MG63 (cell line): ENCODE measurements around the gene SUGP1. TPM values are rescaled to one million over a fixed set of nuclear protein-coding genes. Genes with fewer than 3 reads are reported as not detected.
A peak's percentile ranks its signal among the peaks of the same experiment; 100 is the strongest.
"Not testable (repeated sequence)": the region's sequence is repeated elsewhere in the genome, so short reads cannot be mapped to it uniquely, and the experiment has no call there.

Experiments used
- DNase-seq: peaks from one replicate; pipeline ENCODE4 v3.0.0-alpha.2; 2020
- H3K27me3 ChIP-seq: fragments of 250-450 bp; sonication (Bioruptor Pico); 2 replicates; pipeline ENCODE4 v1.5.1; 2020; ENCODE audit warnings: mild to moderate bottlenecking, moderate library complexity
- H3K36me3 ChIP-seq: fragments of 250-450 bp; sonication (Bioruptor Pico); 2 replicates; pipeline ENCODE4 v1.5.1; 2020; ENCODE audit warnings: mild to moderate bottlenecking, moderate library complexity
- H3K4me3 ChIP-seq: fragments of 250-450 bp; sonication (Bioruptor Pico); 2 replicates; pipeline ENCODE4 v1.5.1; 2020; ENCODE audit warnings: mild to moderate bottlenecking, moderate library complexity
- H3K9me3 ChIP-seq: fragments of 250-450 bp; sonication (Bioruptor Pico); 2 replicates; pipeline ENCODE4 v1.5.1; 2020; ENCODE audit warnings: mild to moderate bottlenecking, moderate library complexity
- total RNA-seq: library from RNA; depleted of rRNA; stranded (reverse); fragments of >200 nt; shearing (Covaris generic); gene quantifications from 2 replicates; pipeline ENCODE4 v1.2.3, GENCODE V29; 2014; ENCODE audit warnings: low replicate concordance

Gene SUGP1
- total RNA-seq, 1 experiment from 2014 or later, result 28.9 TPM

DNA sequence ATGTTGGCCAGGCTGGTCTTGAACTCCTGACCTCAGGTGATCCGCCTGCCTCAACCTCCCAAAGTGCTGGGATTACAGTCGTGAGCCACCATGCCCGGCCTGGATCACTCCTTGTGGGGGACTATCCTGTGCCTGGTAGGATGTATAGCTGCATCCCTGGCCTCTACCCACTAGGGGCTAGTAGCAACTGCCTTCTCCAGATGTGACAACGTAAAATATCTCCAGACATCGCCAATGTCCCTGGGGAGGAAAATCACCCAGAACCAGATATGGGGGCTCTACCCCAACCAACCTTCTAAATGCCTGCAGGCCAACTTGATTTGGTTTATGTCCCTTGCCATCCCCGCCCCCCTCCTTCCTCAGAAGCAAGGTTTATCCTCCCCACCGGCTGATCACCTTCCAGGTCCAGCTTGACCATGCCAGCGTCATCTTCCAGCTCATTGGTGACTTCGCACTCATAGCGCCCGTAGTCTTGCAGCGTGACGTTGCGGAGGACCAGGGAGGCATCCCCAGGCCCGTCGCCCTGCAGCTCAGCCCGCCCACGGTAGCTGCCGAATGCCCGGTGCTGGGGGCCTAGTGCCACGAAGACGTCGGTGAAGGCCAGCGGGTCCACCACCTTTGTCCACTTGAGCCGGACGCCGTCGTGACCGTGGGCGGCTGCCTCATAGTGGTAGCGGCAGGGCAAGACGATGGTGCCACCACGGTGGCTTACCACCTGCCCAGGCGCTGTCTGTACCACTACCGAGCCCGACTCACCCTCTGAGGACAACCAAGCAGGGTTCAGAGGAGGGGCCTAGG, 59.7 kb downstream of the SUGP1 start:
- H3K36me3 ChIP-seq, result no peaks in the 10 kb centered on the region
- peaks cover 17% of the 10 kb centered on the region for H3K9me3 ChIP-seq
- DNase-seq, result no peak
- H3K4me3 ChIP-seq, result no peak overlapping the region
- H3K27me3 ChIP-seq, result peaks cover 42% of the 10 kb centered on the region

DNA sequence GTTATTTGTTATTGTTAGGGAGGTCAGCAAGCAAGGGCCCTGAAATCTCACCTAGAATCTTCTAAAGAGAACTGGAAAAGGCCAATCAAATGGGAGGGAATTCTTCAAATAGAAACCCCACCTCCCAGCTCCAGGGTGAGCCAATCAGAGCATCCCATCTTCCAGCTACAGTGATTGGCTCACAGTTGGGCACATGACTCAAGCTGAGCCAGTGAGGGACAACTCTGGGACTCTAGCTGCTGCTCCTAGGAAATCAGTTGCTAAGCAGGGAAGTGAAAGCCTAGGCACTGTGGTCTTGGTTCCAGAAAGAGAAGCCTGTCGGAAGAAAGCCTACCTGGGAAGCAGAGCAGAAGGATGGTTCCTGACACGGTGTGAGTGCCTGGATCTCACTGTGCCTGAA, 60.6 kb downstream of the SUGP1 start:
- Histone ChIP-seq H3K27me3 (peaks cover 51% of the 10 kb centered on the region), H3K36me3 (no peaks in the 10 kb centered on the region), H3K4me3 (no peak overlapping the region), H3K9me3 (peaks cover 17% of the 10 kb centered on the region)
- peak; percentile 56 for DNase-seq

DNA sequence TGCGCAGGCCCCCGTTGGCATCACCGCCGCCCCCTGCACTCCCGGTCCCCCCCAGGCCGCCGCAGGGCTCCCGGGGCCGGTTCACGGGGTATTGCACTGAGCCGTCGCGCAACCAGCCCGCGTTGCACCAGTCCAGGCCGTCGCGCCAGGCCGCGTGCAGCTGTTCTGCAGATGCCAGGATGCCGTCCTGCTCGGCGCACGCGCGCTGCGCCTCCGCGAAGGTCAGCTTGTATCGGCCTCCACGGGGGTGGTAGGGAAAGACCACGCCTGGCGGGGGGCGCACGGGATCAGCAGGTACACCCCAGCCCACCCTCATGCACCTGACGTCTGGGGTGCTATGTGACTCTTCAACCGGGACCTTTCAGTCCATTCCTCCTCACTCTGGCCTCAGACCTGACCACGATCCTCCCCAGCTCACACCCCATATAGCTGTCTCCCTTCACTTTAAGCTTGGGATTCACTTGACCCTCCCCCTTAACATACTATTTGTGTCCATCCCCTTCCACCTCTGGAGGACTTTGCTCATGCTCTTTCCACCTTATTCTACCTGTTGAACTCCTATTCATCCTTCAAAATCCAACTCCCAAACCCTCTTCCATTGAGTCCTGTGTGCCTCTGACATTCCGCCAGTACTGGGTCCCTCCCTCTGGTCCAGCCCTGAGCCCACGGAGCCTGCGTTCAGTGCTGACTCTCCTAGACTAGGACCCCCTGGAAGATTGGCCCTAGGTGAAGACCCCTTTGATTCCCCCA, 61.5 kb downstream of the SUGP1 start:
- Histone ChIP-seq H3K27me3 (peaks cover 57% of the 10 kb centered on the region), H3K36me3 (no peaks in the 10 kb centered on the region), H3K9me3 (peaks cover 17% of the 10 kb centered on the region), H3K4me3 (no peak overlapping the region)
- DNase-seq, result no peak

DNA sequence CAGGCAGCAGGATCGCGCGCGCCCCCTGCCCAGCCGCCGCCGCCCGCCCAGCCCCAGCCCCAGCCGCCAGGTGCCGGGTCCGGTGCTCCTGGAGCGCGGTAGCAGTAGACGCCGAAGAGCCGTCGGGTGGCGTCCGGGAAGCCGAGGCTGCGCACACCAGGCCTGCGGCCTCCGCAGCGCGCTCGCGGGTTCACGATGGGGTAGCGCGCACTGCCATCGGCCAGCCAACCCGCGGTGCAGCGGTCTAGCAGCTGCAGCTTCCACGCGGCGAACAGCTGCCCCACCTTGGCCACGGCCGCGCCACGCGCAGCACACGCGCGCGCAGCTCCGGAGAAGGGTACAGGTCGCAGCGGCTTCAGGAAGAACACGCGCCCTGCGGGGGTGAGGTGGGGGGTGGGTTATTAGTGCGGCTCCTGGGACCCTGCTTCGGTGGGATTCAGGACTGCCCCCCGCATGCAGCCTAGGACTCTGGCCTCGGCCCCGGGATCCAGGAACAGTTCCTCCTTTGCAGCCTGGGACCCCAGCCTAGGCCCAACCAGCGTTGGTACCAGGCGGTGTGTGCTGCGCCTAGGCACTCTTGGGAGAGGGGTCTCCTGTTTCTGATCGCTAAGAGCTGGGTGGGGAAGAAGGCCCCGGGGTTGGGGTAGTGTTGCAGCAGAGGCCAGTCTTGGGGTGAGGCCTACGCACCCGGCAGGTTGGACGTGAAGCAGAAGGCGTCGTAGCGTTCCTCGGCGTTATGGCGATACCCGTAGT, 62.3 kb downstream of the SUGP1 start:
- DNase-seq, result no peak
- Histone ChIP-seq H3K9me3 (peaks cover 17% of the 10 kb centered on the region), H3K36me3 (no peaks in the 10 kb centered on the region), H3K4me3 (no peak overlapping the region), H3K27me3 (peaks cover 60% of the 10 kb centered on the region)

DNA sequence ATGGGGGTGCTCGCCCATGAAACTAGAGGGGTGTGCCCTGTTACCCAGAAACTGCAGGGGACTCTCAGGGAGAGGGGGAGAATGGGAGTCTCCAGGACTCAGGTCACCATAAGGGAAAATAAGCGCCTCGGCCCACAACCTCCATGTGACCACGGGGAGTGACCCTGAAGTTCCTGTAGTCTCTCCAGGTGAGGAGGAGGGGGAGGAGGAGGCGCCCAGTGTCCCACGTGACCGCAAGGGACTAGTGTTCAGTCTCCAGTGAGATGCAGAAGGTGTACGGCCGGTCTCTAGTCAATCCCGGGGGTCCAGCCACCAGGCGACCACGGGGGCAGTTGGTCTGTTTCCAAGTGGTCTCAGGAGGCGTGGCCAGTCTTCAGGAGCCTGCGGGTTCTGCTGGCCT, 63.2 kb downstream of the SUGP1 start:
- DNase-seq, result no peak
- peaks cover 17% of the 10 kb centered on the region for H3K9me3 ChIP-seq
- H3K36me3 ChIP-seq, result no peaks in the 10 kb centered on the region
- H3K27me3 ChIP-seq, result peaks cover 58% of the 10 kb centered on the region
- H3K4me3 ChIP-seq, result no peak overlapping the region

DNA sequence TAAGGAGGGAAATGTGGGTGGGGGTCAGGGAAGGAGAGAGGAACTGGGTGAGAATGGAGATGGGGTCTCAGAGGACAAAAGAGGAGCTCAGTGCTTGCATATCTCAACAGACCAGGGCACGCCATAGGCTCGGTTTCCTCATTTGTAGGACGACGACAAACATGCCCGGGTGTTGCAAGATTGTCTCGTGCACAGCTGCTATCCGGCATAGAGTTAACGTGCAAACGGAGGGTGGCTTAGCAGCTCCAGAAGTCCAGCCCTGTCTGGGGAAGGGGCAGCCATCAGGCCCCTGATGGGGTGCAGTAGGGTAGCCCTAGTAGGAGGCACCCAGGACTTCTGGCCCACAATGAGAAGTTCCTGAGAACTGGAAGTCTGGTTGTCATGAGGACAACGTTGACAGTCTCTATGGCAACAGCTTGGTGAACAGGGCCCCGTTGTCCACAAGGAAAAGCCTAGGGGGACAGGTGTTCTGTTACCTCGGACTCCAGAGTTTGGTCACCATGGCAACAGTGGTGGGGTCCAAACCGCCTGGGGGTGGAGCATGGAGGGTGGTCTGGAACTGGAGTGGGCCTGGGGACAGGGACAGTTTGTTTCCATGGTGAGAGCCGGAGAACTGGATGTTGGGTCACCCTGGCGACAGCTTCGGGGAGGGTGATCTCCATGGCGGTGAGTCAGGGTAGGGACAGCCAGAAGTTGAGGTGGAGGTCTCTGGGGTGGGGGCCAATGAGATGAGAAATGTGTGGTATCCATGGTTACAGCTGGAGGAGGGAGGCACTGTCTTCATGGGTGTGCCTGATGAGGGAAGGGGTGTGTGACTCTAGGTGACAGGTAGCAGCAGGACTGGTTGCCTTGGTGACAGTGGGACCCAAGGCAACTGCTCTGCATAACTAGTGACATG, 64.0 kb downstream of the SUGP1 start:
- no peak for DNase-seq
- no peaks in the 10 kb centered on the region for H3K36me3 ChIP-seq

DNA sequence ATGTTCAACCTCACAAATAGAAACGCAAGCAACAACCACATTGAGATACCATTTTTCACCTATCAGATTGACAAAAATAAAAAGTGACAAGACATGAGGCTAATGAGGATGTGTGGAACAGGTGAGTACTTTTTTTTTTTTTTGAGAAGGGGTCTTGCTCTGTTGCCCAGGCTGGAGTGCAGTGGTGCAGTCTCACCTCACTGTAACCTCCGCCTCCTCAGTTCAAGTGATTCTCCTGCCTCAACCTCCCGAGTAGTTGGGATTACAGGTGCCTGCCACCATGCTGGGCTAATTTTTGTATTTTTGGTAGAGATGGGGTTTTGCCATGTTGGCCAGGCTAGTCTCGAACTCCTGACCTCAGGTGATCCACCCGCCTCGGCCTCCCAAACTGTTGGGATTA, 66.9 kb downstream of the SUGP1 start:
- DNase-seq, H3K36me3 ChIP-seq, H3K4me3 ChIP-seq, H3K9me3 ChIP-seq: not testable (repeated sequence)
- H3K27me3 ChIP-seq, result peaks cover 84% of the 10 kb centered on the region

More for the DNA sequence above, 64.0 kb downstream of the SUGP1 start:
- H3K27me3 ChIP-seq, result peaks cover 59% of the 10 kb centered on the region
- H3K9me3 ChIP-seq, result peaks cover 17% of the 10 kb centered on the region
- no peak overlapping the region for H3K4me3 ChIP-seq

DNA sequence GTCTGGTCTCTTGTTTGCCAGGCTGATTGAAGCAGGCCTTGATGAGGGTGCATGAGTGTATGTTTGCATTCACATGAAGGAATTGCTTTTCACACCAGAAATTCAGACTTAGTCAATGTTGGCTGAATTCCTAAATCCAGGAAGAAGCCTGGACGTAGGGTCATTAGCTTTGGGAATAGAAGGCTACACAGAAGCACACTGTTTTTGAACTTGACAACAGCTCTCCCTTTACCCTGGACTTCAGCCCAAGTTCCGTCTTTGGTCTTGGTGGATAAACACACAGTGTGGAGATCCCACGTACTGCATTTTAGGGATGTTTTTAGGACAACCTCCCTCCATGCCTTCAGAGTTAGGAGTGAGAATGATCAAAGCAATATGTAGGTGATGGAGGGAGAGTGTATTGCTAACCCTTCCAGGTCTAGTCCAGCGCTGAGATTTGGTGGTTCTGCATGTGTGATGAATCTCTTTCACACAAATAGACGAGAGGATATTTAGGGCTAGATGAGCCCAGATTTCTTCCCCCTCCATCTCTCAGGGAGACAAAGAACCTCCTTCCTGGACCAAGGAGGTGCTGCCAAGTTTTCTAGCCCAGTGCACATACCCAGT, 70.0 kb downstream of the SUGP1 start:
- DNase-seq, result no peak
- no peaks in the 10 kb centered on the region for H3K36me3 ChIP-seq
- H3K9me3 ChIP-seq, result no peaks in the 10 kb centered on the region; the same call in none of the 2 replicates
- peaks cover 61% of the 10 kb centered on the region for H3K27me3 ChIP-seq
- no peak overlapping the region for H3K4me3 ChIP-seq

DNA sequence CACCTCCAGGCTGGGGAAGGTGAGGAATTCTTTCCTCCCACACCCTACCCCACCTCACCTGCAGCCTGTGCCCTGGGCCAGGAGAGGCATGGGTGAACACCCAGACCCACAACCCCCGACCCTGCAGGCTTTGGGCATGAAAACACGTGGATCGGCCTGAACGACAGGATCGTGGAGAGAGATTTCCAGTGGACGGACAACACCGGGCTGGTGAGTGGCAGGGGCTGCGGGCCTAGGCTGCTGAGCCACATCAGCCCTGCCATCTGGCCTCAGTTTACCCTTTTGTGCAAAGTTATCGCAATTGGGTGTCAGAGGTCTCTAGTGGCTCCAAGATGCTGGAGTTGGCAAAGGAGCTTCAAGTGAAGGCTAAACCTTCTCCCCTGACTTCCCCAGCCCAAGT, 79.8 kb downstream of the SUGP1 start:
- H3K4me3 ChIP-seq, result no peak overlapping the region
- H3K27me3 ChIP-seq, result peaks cover 25% of the 10 kb centered on the region
- no peaks in the 10 kb centered on the region for H3K36me3 ChIP-seq
- DNase-seq, result no peak
- H3K9me3 ChIP-seq, result peaks cover 7% of the 10 kb centered on the region

DNA sequence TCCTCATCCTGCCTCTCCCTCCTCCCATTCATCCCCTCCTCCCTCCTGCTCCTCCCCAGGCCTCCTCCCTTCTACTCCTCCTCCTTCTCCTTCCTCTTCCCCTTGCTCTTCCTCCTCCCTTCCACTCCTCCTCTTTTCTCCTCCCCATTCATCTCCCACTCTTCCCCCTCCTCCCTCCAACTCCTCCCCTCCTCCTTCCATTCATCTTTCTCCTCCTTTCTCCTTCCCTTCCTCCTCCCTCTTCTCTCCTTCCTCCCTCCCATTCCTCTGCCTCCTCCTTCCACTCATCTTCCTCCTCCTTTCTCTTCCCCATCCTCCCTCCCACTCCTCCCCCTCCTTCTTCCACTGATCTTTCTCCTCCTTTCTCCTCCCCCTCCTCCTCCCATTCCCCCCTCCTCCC, 80.6 kb downstream of the SUGP1 start:
- H3K36me3 ChIP-seq, result no peaks in the 10 kb centered on the region
- DNase-seq, result no peak

DNA sequence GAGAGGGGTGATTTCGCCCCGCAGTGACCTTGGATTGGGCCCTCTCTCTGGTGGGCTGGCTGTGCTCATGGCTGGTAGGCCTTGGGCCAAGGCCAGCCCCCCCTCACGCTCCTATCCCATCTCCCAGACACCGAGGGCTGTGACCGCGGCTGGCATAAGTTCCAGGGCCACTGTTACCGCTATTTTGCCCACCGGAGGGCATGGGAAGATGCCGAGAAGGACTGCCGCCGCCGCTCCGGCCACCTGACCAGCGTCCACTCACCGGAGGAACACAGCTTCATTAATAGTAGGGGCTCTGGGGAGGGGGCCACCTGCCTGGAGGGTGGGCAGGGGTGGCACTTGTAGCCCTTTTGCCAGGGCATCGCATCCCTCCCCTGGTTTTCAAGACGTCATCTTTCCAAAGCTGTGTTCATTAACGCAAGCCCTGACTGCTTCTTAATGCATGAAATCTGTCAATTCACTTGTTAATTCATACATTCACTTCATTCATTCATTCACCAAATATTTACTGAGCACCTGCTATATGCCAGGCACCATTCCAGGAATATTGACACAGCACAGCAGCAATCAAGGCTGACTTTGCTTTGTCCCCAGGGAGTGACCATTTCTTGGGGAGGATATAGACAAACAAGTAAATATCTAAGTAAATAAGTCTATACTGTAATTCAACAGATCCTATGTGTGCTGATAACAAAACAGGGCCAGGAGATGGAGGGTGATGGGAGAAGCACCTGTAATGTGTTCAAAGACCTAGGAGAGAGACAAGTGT, 82.0 kb downstream of the SUGP1 start:
- H3K27me3 ChIP-seq, result peaks cover 25% of the 10 kb centered on the region
- peaks cover 26% of the 10 kb centered on the region for H3K9me3 ChIP-seq
- no peak for DNase-seq
- no peak overlapping the region for H3K4me3 ChIP-seq
- H3K36me3 ChIP-seq, result no peaks in the 10 kb centered on the region

More for the DNA sequence above, 80.6 kb downstream of the SUGP1 start:
- peaks cover 25% of the 10 kb centered on the region for H3K27me3 ChIP-seq
- peaks cover 13% of the 10 kb centered on the region for H3K9me3 ChIP-seq
- no peak overlapping the region for H3K4me3 ChIP-seq

DNA sequence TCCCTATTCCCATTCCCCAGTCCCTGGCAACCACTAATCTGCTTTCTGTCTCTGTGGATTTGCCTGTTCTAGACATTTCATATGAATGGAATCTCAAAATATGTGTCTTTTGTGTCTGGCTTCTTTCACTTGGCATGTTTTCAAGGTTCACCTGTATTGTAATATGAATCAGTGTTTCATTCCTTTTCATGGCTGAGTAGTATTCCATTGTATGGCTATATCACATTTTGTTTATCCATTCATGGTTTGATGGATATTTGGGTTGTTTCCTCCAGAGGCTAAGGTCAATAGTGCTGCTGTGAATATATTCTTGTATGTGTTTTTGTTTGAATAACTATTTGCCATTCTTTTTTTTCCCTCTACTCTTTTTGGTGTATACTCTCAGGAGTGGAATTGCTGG, 84.1 kb downstream of the SUGP1 start:
- DNase-seq, result no peak
- H3K4me3 ChIP-seq, result no peak overlapping the region
- H3K27me3 ChIP-seq, result peaks cover 32% of the 10 kb centered on the region
- H3K9me3 ChIP-seq, result peaks cover 26% of the 10 kb centered on the region
- H3K36me3 ChIP-seq, result no peaks in the 10 kb centered on the region

DNA sequence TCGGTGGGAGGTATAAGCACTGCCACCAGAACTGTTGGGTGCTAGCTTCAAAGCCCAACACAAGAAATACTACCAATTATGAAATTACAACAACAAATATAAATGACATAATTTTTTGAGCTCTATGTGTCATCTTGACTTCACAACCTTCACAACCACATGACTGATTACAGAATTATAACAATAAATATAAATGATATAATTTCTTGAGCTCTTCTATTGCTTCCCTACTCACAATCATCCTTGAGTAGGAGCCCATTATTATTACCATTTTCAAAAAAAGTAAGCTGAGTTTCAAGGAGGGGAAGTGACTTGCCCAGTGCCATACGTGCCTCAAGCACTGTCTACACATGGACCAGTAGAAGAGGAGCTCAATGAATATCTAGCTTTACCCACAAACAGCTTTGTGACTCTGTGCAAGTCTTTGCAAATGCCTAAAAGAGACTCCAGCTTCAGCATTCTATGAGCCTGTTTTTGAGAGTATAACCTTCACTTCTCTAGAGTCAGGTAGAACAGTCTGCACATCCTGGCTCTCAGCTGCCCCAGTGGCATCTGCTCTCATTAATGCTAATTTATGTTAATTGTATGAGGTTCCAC, 86.0 kb downstream of the SUGP1 start:
- Histone ChIP-seq H3K27me3 (peaks cover 44% of the 10 kb centered on the region), H3K36me3 (no peaks in the 10 kb centered on the region), H3K4me3 (no peak overlapping the region), H3K9me3 (peaks cover 26% of the 10 kb centered on the region)
- DNase-seq, result no peak

DNA sequence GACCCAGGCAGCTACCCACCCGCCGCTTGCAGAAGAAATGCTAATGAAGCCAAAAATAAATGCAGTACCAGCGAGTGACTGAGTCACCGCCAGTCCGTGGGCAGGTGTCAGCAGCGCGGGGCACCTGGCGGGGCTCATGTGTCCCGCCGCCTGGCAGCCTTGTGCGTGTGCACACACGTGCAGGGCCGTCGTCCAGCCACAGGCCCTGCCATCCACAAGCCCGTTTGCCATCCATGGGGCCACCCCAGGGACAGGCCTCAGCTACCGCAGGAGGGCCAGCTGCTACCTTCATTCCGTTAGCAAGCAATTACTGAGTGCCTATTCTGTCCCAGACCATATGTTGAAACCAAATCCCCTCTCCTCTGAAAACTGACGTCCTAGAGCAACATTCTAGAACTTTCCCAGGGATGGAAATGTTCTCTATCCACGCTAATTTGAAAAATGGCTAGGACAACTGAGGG, 88.0 kb downstream of the SUGP1 start:
- H3K4me3 ChIP-seq, result no peak overlapping the region
- H3K27me3 ChIP-seq, result peaks cover 52% of the 10 kb centered on the region
- H3K36me3 ChIP-seq, result no peaks in the 10 kb centered on the region
- DNase-seq, result no peak
- peaks cover 26% of the 10 kb centered on the region for H3K9me3 ChIP-seq

DNA sequence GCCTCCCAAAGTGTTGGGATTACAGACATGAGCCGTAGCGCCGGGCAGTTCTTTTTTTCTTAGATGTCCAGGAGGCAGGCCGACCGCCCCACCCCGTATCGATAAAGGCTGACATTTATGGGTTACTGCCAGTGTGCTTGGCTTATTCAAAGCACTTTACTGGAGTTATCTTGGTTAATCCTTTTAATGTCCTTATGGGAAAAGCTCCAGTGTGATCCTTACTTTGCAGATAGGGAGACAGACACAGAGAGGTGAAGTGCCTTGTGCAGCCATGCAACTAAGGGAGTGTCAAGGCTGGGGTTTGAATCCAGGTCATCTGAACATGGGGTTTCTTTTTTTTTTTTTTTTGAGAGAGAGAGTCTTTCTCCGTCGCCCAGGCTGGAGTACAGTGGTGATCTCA, 89.3 kb downstream of the SUGP1 start:
- H3K9me3 ChIP-seq, result peaks cover 22% of the 10 kb centered on the region
- H3K36me3 ChIP-seq, result no peaks in the 10 kb centered on the region
- peaks cover 65% of the 10 kb centered on the region for H3K27me3 ChIP-seq
- H3K4me3 ChIP-seq, result no peak overlapping the region
- no peak for DNase-seq
